ENCODE measurements around the gene AAK1.

- no peak for TF ChIP-seq CTCF (IDR thresholded peaks at IDR 0.05)
- TF ChIP-seq SP1 (CRISPR knock-in tag; conservative IDR thresholded peaks at IDR 0.05) = no peak
- TF ChIP-seq, protein P1, sequence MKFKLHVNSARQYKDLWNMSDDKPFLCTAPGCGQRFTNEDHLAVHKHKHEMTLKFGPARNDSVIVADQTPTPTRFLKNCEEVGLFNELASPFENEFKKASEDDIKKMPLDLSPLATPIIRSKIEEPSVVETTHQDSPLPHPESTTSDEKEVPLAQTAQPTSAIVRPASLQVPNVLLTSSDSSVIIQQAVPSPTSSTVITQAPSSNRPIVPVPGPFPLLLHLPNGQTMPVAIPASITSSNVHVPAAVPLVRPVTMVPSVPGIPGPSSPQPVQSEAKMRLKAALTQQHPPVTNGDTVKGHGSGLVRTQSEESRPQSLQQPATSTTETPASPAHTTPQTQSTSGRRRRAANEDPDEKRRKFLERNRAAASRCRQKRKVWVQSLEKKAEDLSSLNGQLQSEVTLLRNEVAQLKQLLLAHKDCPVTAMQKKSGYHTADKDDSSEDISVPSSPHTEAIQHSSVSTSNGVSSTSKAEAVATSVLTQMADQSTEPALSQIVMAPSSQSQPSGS (CRISPR knock-in tag; IDR thresholded peaks at IDR 0.05; ENCODE audit: borderline replicate concordance, low read depth) = no peak
- TF ChIP-seq, protein P2, sequence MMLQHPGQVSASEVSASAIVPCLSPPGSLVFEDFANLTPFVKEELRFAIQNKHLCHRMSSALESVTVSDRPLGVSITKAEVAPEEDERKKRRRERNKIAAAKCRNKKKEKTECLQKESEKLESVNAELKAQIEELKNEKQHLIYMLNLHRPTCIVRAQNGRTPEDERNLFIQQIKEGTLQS (CRISPR knock-in tag; conservative IDR thresholded peaks at IDR 0.05) = no peak
- TF ChIP-seq ETV6 (CRISPR knock-in tag; IDR thresholded peaks at IDR 0.05) = no peak
- no peak for TF ChIP-seq ATF1 (CRISPR knock-in tag; IDR thresholded peaks at IDR 0.05)
- TF ChIP-seq IRF1 (CRISPR knock-in tag; IDR thresholded peaks at IDR 0.05) = no peak
- TF ChIP-seq CBFB (CRISPR knock-in tag; IDR thresholded peaks at IDR 0.05; ENCODE audit: low read depth) = no peak
- no peak for TF ChIP-seq MYBL2 (CRISPR knock-in tag; IDR thresholded peaks at IDR 0.05)
- TF ChIP-seq KAT7 (CRISPR knock-in tag; IDR thresholded peaks at IDR 0.05; ENCODE audit: borderline replicate concordance) = no peak
- TF ChIP-seq, protein P3, sequence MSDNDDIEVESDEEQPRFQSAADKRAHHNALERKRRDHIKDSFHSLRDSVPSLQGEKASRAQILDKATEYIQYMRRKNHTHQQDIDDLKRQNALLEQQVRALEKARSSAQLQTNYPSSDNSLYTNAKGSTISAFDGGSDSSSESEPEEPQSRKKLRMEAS (CRISPR knock-in tag; IDR thresholded peaks at IDR 0.05) = no peak
- TF ChIP-seq, protein P4, sequence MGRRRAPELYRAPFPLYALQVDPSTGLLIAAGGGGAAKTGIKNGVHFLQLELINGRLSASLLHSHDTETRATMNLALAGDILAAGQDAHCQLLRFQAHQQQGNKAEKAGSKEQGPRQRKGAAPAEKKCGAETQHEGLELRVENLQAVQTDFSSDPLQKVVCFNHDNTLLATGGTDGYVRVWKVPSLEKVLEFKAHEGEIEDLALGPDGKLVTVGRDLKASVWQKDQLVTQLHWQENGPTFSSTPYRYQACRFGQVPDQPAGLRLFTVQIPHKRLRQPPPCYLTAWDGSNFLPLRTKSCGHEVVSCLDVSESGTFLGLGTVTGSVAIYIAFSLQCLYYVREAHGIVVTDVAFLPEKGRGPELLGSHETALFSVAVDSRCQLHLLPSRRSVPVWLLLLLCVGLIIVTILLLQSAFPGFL (CRISPR knock-in tag; IDR thresholded peaks at IDR 0.05; ENCODE audit: borderline replicate concordance) = no peak
- no peak for TF ChIP-seq MLX (CRISPR knock-in tag; IDR thresholded peaks at IDR 0.05)
Observed at GRCh38 chr2:69621440-69621839, 22.1 kb downstream of the AAK1 start.
